ENCODE data around the gene ETDA. TPM values are rescaled to one million over a fixed set of nuclear protein-coding genes. Genes with fewer than 3 reads are reported as not detected.

ETDA gene
- total and polyA plus RNA-seq, 2 experiments from 2014 or later: not detected

DNA sequence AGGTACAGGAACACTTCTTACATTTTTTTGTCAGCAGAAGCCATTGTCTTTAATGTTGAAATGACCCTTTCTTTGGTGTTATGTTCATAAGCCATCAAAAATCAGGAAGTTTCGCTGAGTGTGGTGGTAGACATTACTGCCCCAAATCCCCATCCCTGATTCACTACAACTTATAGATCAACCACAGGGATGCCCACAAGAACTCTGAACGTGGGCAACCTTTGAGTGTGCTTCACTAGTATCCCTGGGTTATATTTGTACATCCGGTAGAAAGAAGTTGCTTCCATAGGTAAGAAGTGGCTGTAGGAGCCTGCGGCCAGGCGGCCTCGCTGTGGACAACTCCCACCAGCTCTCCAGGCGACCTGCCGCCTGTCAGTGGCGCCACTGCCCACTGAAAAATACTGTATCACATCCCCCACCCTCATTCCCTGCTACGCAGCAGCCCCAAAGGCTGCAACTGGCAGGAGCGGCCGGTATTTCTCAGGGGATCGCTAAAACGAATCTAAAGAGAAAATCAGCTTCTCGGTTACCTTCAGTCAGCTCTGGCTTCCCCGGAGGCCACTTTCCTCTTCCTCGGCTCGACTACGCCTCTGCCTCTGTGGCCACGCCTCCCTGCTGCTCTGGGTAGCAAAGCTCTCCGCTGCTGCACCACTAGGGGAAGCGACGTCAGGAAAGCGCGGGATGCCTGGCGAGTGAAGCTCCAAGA, 43.5 kb downstream of the ETDA start:
- Histone ChIP-seq H2AFZ (no peak overlapping the region), H3K27me3 (no peaks in the 10 kb centered on the region), H3K4me3 (no peak overlapping the region), H3K4me2 (peak overlapping the region; percentile 72), H3K4me1 (ENCODE audit: insufficient read depth) (no peaks in the 10 kb centered on the region), H3K36me3 (replicated peaks; ENCODE audit: insufficient read depth, low read depth) (peaks cover 3% of the 10 kb centered on the region), H3K9me2 (replicated peaks; ENCODE audit: insufficient read depth) (no peaks in the 10 kb centered on the region), H3K27ac (no peak overlapping the region), H3K9me3 (ENCODE audit: low read depth) (peaks cover 10% of the 10 kb centered on the region), H4K20me1 (ENCODE audit: insufficient read depth, poor library complexity, severe bottlenecking) (no peaks in the 10 kb centered on the region), H3K79me2 (no peaks in the 10 kb centered on the region)
- DNase-seq (ENCODE audit: low spot score): peak; percentile 54
- WGBS (ENCODE audit: low lambda C conversion rate, missing lambda C conversion rate): 43% methylated on average over 26 of the region's 26 CpGs
- TF ChIP-seq, protein P1, sequence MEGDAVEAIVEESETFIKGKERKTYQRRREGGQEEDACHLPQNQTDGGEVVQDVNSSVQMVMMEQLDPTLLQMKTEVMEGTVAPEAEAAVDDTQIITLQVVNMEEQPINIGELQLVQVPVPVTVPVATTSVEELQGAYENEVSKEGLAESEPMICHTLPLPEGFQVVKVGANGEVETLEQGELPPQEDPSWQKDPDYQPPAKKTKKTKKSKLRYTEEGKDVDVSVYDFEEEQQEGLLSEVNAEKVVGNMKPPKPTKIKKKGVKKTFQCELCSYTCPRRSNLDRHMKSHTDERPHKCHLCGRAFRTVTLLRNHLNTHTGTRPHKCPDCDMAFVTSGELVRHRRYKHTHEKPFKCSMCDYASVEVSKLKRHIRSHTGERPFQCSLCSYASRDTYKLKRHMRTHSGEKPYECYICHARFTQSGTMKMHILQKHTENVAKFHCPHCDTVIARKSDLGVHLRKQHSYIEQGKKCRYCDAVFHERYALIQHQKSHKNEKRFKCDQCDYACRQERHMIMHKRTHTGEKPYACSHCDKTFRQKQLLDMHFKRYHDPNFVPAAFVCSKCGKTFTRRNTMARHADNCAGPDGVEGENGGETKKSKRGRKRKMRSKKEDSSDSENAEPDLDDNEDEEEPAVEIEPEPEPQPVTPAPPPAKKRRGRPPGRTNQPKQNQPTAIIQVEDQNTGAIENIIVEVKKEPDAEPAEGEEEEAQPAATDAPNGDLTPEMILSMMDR (IDR thresholded peaks at IDR 0.05; ENCODE audit: poor library complexity): peak; percentile 5
- TF ChIP-seq EZH2 (IDR thresholded peaks at IDR 0.05; ENCODE audit: borderline replicate concordance) (no peak), EZH2phosphoT487 (IDR thresholded peaks at IDR 0.05; ENCODE audit: low read depth, severe bottlenecking, unreplicated experiment) (no peak)

DNA sequence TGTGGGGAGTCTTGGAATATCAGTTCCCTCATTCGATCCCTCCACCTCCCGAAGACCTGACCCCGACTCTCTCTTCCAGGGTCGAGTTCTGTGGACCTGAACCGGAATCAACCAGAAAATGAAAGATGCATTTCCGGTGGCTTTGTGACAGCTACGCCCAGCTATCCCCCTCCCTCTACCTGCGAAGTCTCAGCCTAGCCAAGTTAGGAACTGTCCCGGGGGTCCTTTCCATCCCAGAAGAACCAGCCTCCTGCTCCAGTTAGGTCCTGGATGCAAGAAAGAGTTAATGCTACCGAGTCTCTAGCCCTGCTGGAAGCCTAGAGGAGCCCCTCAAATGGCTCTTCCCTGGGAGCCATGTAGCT, 44.1 kb downstream of the ETDA start:
- Histone ChIP-seq H3K9me3 (ENCODE audit: low read depth) (peaks cover 5% of the 10 kb centered on the region), H3K4me2 (peak overlapping the region; percentile 72)
- DNase-seq (ENCODE audit: low spot score): no peak

DNA sequence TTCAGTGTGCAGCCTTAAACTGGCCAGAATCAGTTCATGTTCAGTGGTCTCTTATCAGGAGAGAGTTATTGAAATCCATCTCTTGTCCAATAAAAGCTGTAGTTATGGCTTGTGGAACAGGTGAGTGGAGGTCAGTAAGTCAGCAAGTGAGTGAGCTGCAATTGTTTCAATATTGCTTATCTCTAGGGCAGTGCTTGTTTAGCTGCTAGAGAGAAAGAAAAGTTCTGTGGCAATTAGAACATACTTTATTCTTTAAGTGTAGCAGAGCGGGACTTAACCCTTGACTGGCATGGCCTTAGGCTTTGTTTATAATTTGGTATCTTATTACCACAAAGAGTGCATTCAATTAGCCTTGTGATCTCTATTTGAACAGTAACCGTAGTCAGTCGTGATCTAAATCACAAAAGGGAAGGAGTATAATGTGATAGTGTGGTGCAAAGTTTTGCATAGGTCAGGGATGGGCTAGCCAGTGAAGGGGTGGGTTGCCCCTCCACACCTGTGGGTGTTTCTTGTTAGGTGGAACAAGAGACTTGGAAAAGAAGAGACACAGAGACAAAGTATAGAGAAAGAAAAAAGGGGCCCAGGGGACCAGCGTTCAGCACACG, 50.5 kb downstream of the ETDA start:
- no peak overlapping the region for H3K27ac ChIP-seq
- no peak overlapping the region for H2AFZ ChIP-seq
- no peak overlapping the region for H3K4me2 ChIP-seq
- no peaks in the 10 kb centered on the region for H3K9me3 ChIP-seq (ENCODE audit: low read depth)
- H4K20me1 ChIP-seq (ENCODE audit: insufficient read depth, poor library complexity, severe bottlenecking): no peaks in the 10 kb centered on the region
- no peak for DNase-seq (ENCODE audit: low spot score)
- H3K4me3 ChIP-seq: no peak overlapping the region
- H3K4me1 ChIP-seq (ENCODE audit: insufficient read depth): no peaks in the 10 kb centered on the region
- TF ChIP-seq EZH2 (IDR thresholded peaks at IDR 0.05; ENCODE audit: borderline replicate concordance) (no peak), EZH2phosphoT487 (IDR thresholded peaks at IDR 0.05; ENCODE audit: low read depth, severe bottlenecking, unreplicated experiment) (no peak)
- TF ChIP-seq, protein P1 (IDR thresholded peaks at IDR 0.05; ENCODE audit: poor library complexity): no peak
- no peaks in the 10 kb centered on the region for H3K27me3 ChIP-seq
- H3K36me3 ChIP-seq (replicated peaks; ENCODE audit: insufficient read depth, low read depth): no peaks in the 10 kb centered on the region
- 41% methylated on average over 5 of the region's 5 CpGs for WGBS (ENCODE audit: low lambda C conversion rate, missing lambda C conversion rate)
- no peaks in the 10 kb centered on the region for H3K9me2 ChIP-seq (replicated peaks; ENCODE audit: insufficient read depth)
- no peaks in the 10 kb centered on the region for H3K79me2 ChIP-seq

More for the DNA sequence above, 44.1 kb downstream of the ETDA start:
- H2AFZ ChIP-seq: no peak overlapping the region
- H3K79me2 ChIP-seq: no peaks in the 10 kb centered on the region
- H3K4me1 ChIP-seq (ENCODE audit: insufficient read depth): no peaks in the 10 kb centered on the region
- H3K36me3 ChIP-seq (replicated peaks; ENCODE audit: insufficient read depth, low read depth): peaks cover 2% of the 10 kb centered on the region
- no peak overlapping the region for H3K4me3 ChIP-seq
- WGBS (ENCODE audit: low lambda C conversion rate, missing lambda C conversion rate): 59% methylated on average over 10 of the region's 10 CpGs
- H3K27me3 ChIP-seq: no peaks in the 10 kb centered on the region
- TF ChIP-seq, protein P1 (IDR thresholded peaks at IDR 0.05; ENCODE audit: poor library complexity): no peak
- TF ChIP-seq EZH2phosphoT487 (IDR thresholded peaks at IDR 0.05; ENCODE audit: low read depth, severe bottlenecking, unreplicated experiment): no peak
- no peak for TF ChIP-seq EZH2 (IDR thresholded peaks at IDR 0.05; ENCODE audit: borderline replicate concordance)
- no peaks in the 10 kb centered on the region for H3K9me2 ChIP-seq (replicated peaks; ENCODE audit: insufficient read depth)
- H3K27ac ChIP-seq: no peak overlapping the region
- no peaks in the 10 kb centered on the region for H4K20me1 ChIP-seq (ENCODE audit: insufficient read depth, poor library complexity, severe bottlenecking)

Other genes starting within 250 kb of the ETDA start
- 9.4 and 11.9 TPM in 2 replicates for gene RTL8B, start 229.5 kb upstream of the ETDA start, total RNA-seq
- 25.9 and 28.3 TPM in 2 replicates for gene RTL8B, start 229.5 kb upstream of the ETDA start, polyA plus RNA-seq
- gene RTL8C, start 219.7 kb upstream of the ETDA start, total RNA-seq: 65.9 and 84.2 TPM in 2 replicates
- 375 and 384 TPM in 2 replicates for gene RTL8C, start 219.7 kb upstream of the ETDA start, polyA plus RNA-seq
- 17.7 and 30.2 TPM in 2 replicates for gene RTL8A, start 199.9 kb upstream of the ETDA start, total RNA-seq
- 156 and 164 TPM in 2 replicates for gene RTL8A, start 199.9 kb upstream of the ETDA start, polyA plus RNA-seq
- gene SMIM10L2B, start 153.3 kb upstream of the ETDA start, total RNA-seq: 10.6 and 12.3 TPM in 2 replicates
- gene SMIM10L2B, start 153.3 kb upstream of the ETDA start, polyA plus RNA-seq: 14.9 and 16.1 TPM in 2 replicates
- gene ETDB, start 131.5 kb upstream of the ETDA start, total RNA-seq: not detected in 2 replicates
- not detected in 2 replicates for gene ETDB, start 131.5 kb upstream of the ETDA start, polyA plus RNA-seq
- gene CT55, start 80.7 kb upstream of the ETDA start, total RNA-seq: 0.17 TPM in 1 of 2 replicates, not detected in the other
- gene CT55, start 80.7 kb upstream of the ETDA start, polyA plus RNA-seq: not detected in 2 replicates
- gene ETDC, start 57.4 kb downstream of the ETDA start, total RNA-seq: not detected in 2 replicates
- gene ETDC, start 57.4 kb downstream of the ETDA start, polyA plus RNA-seq: not detected in 2 replicates
- gene ZNF75D, start 92.0 kb downstream of the ETDA start, total RNA-seq: 8.7 and 8.8 TPM in 2 replicates
- 4.9 and 5.4 TPM in 2 replicates for gene ZNF75D, start 92.0 kb downstream of the ETDA start, polyA plus RNA-seq
- gene ZNF449, start 92.7 kb downstream of the ETDA start, total RNA-seq: 5.5 and 7.3 TPM in 2 replicates
- 4.3 TPM in 2 replicates for gene ZNF449, start 92.7 kb downstream of the ETDA start, polyA plus RNA-seq
- gene SMIM10L2A, start 169.9 kb downstream of the ETDA start, total RNA-seq: 7.0 and 7.2 TPM in 2 replicates
- gene SMIM10L2A, start 169.9 kb downstream of the ETDA start, polyA plus RNA-seq: 4.2 and 5.0 TPM in 2 replicates

All from hepatocyte (in vitro differentiated cells).